ENCODE results near the gene KCNQ1.

Gene KCNQ1

DNA sequence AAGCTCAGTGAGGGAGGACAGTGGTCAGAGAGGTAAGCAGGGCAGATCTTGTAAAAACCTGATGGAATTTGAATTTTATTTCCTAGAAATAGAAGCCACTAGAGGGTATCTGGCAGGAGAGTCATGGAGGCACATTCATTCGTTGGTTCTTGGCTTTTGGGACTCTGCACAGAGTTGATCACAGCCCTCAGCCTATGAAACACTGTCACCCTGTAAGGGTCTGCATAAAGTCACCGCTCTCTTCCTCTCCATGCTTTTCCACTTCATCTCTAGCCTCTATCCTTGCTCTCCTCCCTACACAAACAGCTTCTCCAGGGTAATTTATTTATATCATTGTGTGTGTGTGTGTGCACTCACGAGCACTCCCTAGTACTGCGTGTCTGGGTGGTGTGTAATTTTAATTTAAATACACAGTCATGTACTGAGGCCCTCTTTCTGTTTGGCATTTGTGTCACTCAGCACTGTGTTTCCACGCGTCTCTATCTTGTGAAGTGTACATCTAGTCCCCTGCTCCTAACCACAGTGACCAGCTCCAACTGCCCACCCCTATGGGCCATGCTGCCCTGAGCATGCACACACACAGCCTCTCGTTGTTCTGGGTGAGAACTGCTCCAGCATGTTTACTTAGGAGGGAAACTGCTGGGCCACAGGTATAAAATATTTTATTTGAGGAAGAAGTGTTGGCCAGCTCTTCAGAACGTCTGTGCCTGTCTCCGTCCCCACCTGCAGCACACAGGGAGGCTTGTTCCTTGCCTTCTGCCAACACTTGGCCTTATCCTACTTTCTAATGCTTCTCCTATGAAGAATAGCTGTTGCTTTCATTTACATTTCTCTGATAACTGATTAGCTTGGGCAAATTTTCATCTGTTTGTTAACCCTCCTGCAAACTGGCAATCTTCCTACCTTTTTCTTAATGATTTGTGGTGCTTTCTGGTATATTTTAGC is 250.5 kb downstream of the KCNQ1 start:
- DNase-seq (ENCODE audit: low spot score in 2 of 2): no peak
- peak overlapping the region; percentile 11 for H3K4me3 Mint-ChIP-seq
- H3K27ac Mint-ChIP-seq: no peak overlapping the region
- peaks cover 19% of the 10 kb centered on the region for H3K36me3 Mint-ChIP-seq
- peaks cover 36% of the 10 kb centered on the region for H3K4me1 Mint-ChIP-seq
- H3K9me3 Mint-ChIP-seq: peaks cover 2% of the 10 kb centered on the region
- ATAC-seq (ENCODE audit: low read depth): no peak
- H3K27me3 Mint-ChIP-seq: no peaks in the 10 kb centered on the region

DNA sequence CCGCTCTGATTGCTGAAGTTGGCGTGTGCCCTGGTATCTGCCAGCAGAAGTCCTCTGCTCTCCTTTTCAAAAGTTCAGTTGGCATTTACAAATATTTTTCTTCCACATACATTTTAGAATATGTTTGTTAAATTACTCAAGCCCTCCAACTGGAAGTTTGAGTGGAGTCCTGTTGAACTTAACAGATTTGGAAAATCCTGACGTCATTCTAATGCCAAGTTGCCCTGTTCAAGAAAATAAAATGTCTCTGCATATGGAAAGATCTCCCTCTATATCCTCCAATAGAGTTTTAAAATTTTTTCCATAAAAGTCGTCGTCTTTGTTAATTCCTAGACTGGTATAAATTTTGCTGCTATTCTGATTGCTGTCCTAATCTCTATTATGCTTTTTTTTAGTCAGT is 251.6 kb downstream of the KCNQ1 start:
- no peak for DNase-seq (ENCODE audit: low spot score in 2 of 2)
- H3K27ac Mint-ChIP-seq: no peak overlapping the region
- no peak for ATAC-seq (ENCODE audit: low read depth)
- H3K27me3 Mint-ChIP-seq: no peaks in the 10 kb centered on the region
- peaks cover 19% of the 10 kb centered on the region for H3K36me3 Mint-ChIP-seq
- peaks cover 2% of the 10 kb centered on the region for H3K9me3 Mint-ChIP-seq
- H3K4me1 Mint-ChIP-seq: peaks cover 35% of the 10 kb centered on the region
- no peak overlapping the region for H3K4me3 Mint-ChIP-seq

DNA sequence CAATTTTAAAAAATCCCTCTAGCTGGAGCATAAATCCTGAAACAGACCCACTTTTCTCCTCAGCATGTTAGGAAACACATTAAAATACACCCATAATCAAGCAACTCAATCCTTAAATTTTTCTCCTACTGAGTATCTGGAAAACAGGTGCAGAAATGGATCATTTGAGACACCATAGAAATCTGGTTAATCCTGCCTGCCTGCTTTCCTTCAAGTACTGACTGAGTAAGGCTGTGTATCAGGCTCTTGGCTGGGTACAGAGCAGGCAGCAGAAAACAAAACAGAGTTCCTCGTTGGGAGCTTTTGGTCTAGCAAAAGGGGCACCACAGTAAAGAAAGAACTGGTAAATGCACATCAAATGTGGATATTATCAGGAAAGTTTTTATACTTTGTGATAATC is 253.1 kb downstream of the KCNQ1 start:
- Mint-ChIP-seq H3K36me3 (peaks cover 21% of the 10 kb centered on the region), H3K4me1 (peaks cover 27% of the 10 kb centered on the region), H3K27ac (no peak overlapping the region), H3K27me3 (no peaks in the 10 kb centered on the region), H3K9me3 (peaks cover 2% of the 10 kb centered on the region), H3K4me3 (no peak overlapping the region)
- ATAC-seq (ENCODE audit: low read depth) (no peak), DNase-seq (ENCODE audit: low spot score in 2 of 2) (no peak)

DNA sequence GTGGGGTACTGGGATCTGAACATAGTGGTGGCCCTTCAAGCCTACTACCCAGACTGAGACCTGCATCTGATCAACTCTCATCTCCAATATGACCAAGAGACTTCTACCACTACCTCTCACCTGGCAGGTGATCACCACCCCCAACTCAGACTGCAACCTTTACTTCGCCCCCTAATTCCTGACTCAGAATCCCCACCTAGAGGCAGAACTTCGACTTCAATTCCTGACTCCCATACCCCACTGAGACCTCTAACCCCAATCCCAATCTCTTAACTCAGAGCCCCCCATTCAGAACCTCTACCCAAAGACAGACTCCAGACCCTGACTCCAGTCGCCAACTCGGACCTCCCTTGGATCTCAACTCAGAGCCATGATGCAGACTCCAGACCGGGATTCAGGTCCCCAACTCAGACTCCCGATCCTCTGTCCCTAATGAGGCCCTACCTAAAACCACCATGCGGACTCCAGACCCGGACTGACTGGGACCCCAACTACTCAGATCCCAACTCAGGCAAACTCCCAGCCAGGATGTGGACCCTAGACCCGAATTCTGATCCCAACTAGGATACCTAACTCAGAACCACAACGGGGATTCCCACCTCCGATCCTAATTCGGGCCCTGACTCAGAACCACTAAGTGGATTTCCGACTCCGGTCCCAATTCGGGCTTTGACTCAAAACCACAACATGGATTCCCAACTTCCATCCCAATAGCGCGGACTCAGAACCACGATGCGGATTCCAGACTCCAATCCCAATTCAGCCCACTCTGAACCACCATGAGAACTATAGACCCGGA is 253.8 kb downstream of the KCNQ1 start:
- Mint-ChIP-seq H3K36me3 (peaks cover 21% of the 10 kb centered on the region), H3K4me1 (peaks cover 27% of the 10 kb centered on the region), H3K27me3 (no peaks in the 10 kb centered on the region), H3K27ac (peak overlapping the region; percentile 86), H3K9me3 (peaks cover 2% of the 10 kb centered on the region), H3K4me3 (peak overlapping the region; percentile 80)
- DNase-seq (ENCODE audit: low spot score in 2 of 2) (no peak), ATAC-seq (ENCODE audit: low read depth) (no peak)

DNA sequence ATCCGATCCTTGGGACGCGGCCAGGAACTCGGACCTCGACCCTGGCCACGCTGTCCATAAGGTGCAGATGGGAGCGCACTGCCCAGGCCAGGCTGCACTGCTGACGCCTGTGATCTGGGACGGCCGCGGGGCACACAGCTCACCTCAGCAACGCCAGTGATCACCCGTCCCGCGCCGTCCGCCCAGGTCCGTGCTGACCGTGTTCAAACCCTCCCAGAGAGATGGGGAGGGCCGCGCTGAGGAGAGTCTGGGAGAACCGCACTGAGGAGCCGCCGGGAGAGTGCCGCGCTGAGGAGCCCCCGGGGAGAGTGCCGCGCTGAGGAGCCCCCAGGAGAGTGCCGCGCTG is 254.3 kb downstream of the KCNQ1 start:
- peaks cover 26% of the 10 kb centered on the region for H3K4me1 Mint-ChIP-seq
- H3K4me3 Mint-ChIP-seq: peak overlapping the region; percentile 80
- no peak for ATAC-seq (ENCODE audit: low read depth)
- peak overlapping the region; percentile 86 for H3K27ac Mint-ChIP-seq
- no peak for DNase-seq (ENCODE audit: low spot score in 2 of 2)
- H3K9me3 Mint-ChIP-seq: peaks cover 2% of the 10 kb centered on the region
- no peaks in the 10 kb centered on the region for H3K27me3 Mint-ChIP-seq
- H3K36me3 Mint-ChIP-seq: peaks cover 23% of the 10 kb centered on the region

DNA sequence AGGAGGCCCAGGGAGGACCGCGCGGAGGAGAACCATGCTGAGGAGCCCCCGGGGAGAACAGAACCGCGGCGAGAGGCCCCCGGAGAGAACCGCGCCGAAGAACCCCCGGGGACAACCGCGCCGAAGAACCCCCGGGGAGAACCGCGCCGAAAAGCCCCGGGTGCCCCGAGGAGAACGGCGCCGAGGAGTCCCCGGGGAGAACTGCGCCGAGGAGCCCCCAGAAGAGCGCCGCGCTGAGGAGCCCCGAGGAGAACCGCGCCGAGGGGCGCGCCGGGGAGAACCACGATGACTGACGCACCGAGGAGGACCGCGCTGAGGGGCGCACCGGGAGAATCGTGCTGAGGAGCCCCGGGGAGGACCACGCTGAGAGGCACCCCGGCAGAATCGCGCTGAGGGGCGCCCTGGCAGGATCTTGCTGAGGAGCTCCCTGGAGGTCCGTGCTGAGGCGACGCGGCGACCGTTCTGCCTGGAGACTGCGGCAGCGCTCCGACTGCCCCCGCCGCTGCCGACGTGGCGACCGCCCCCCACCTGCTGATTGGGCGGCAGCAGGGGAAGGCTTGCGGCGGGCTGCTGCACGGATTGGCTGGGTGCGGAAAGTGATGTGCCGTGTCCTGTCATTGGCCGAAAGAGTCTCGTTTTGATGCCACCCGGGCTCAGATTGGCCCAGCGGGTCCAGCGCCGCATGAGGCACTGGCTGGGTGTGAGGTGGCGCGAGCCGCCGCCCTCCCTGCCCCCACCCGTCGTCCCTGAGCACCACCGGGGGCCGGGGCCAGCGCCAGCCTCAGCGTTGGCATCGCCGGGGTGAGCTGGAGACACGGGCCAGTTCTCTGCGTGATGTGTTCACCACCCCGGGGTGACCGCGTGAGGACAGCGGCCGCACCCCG is 255.0 kb downstream of the KCNQ1 start, which contains the start of gene KCNQ1OT1:
Gene KCNQ1OT1, minus strand, starts transcription at position 464 of the 884 bp plus-strand sequence.
- no peaks in the 10 kb centered on the region for H3K27me3 Mint-ChIP-seq
- ATAC-seq (ENCODE audit: low read depth) (peak; percentile 93), DNase-seq (ENCODE audit: low spot score in 2 of 2) (peak; percentile 75 to 78)
- H3K9me3 Mint-ChIP-seq: peaks cover 2% of the 10 kb centered on the region
- H3K4me3 Mint-ChIP-seq: peak within 1 kb of the TSS; percentile 83
- H3K4me1 Mint-ChIP-seq: peaks cover 24% of the 10 kb centered on the region
- peak within 1 kb of the TSS; percentile 86 for H3K27ac Mint-ChIP-seq
- H3K36me3 Mint-ChIP-seq: peaks cover 23% of the 10 kb centered on the region

DNA sequence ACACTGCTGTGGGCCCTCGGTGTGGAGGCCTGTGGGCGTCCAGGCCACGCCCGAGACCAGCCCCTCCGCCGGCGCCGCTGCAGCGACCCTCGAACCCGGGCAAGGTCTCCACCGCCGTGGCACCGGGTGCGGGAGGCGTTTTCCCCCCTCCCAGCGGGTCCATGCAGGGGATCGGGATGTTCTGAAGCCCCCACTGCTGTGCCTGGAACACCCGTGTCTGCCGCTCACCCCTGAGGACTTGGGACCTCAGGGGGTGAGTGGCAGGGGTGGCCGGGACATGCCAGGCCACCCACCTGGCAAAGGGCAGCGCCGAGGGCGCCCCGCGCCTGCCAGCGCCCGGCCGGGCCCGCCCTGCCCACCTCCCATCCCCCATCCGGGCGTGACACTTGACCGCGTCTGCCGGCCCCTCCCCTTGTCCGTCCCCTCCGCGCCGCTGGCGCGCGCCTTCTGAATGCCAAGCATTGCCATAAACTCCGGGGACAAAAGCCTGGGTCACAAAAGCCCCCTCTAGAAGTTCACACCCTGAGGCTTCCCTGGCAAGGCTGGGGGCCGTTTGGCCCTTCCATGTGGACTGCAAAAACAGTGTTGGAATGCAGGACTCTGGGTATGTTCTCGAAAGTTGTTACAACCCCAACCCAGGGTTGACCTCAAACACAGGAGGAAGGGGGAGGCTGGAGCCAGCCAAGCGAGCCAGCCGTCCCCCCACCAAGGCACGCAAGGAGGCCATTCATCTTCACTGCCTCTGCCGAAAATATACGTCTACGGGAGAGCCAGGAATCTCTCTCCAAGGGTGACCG is 255.8 kb downstream of the KCNQ1 start:
- peak overlapping the region; percentile 86 for H3K27ac Mint-ChIP-seq
- DNase-seq (ENCODE audit: low spot score in 2 of 2): peak in 1 of 2 donors; percentile 30
- H3K4me1 Mint-ChIP-seq: peaks cover 19% of the 10 kb centered on the region
- ATAC-seq (ENCODE audit: low read depth): no peak
- H3K27me3 Mint-ChIP-seq: no peaks in the 10 kb centered on the region
- peaks cover 2% of the 10 kb centered on the region for H3K9me3 Mint-ChIP-seq
- peaks cover 23% of the 10 kb centered on the region for H3K36me3 Mint-ChIP-seq
- peak overlapping the region; percentile 83 for H3K4me3 Mint-ChIP-seq

DNA sequence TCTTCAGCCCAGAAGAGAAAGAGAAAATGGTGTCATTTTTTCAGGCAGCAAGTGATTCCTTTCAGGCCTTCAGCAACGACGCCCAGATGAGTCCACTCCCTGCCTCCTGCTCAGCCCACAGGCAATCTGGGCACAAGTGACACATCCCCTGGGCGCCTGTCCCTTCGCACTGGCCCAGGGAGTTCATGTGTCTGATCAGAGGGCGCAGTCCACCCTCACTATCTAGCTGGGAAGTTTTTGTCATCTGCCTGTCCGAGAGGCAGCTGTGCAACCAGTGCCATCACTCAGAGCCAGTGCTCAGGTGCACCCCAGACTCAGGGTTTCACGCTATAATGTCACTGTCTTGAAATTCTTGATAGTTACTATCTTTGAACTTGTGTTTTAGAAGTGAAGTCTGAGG is 256.4 kb downstream of the KCNQ1 start:
- H3K36me3 Mint-ChIP-seq: peaks cover 25% of the 10 kb centered on the region
- peaks cover 17% of the 10 kb centered on the region for H3K4me1 Mint-ChIP-seq
- peaks cover 4% of the 10 kb centered on the region for H3K9me3 Mint-ChIP-seq
- H3K4me3 Mint-ChIP-seq: peak overlapping the region; percentile 83
- DNase-seq (ENCODE audit: low spot score in 2 of 2) (no peak), ATAC-seq (ENCODE audit: low read depth) (no peak)
- peak overlapping the region; percentile 50 for H3K27ac Mint-ChIP-seq
- H3K27me3 Mint-ChIP-seq: no peaks in the 10 kb centered on the region

DNA sequence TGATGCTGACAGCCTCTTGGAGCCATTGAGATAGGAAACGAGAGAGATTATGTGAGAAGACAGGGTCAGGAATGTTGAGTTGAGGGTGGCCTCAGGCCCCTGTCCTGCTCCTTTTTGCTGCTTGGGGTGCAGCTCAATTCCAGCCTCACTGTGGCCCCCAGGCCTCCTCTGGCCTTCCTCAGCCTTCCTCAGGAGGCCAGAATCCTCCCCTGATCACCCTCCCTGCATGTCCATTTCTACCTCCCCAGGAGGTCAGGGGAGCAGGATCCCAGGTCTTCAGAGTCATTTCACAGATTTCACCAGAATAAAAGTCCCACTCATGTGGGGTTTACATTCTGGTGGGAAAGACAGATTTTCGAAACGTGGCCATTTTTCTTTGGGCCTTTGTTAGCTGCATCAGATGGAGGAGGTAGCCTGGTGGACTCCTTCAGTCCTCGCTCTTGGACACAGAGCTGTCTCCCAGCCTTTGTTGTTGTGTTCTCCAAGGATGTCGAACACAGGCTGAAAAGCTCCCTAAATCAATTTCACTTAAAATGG is 257.2 kb downstream of the KCNQ1 start:
- H3K4me1 Mint-ChIP-seq: peaks cover 17% of the 10 kb centered on the region
- peaks cover 23% of the 10 kb centered on the region for H3K36me3 Mint-ChIP-seq
- DNase-seq (ENCODE audit: low spot score in 2 of 2) (no peak), ATAC-seq (ENCODE audit: low read depth) (no peak)
- H3K27ac Mint-ChIP-seq: no peak overlapping the region
- peak overlapping the region; percentile 25 for H3K4me3 Mint-ChIP-seq
- H3K9me3 Mint-ChIP-seq: peaks cover 4% of the 10 kb centered on the region
- no peaks in the 10 kb centered on the region for H3K27me3 Mint-ChIP-seq

DNA sequence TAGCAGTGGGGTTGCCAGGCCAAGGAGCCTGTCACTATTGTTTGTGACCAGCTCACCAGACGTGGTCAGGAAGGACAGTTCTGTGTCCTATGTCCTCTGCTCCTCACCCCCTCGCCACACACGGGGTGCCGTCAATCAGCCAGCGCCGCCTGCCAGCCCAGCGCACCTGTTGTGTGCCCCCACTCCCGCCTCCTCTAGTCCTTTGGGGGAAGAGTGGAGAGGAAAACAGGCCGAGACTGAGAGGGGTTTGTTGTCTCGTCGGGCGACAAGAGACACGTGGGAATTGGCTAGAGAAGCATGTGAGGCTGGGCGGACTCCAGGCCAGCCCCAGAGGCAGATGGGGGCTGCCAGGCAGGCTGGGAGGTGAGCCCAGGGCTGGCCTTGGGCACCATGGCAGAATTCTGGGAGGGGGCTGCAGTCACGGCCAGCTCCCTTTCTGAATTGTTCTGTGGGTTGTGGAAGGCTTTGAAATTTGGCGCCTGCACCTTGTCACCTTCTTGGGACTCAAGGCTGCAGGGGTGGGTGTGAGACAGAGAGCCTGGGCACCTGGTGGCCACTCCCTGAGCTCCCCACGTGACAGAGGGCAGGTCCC is 258.1 kb downstream of the KCNQ1 start:
- ATAC-seq (ENCODE audit: low read depth) (no peak), DNase-seq (ENCODE audit: low spot score in 2 of 2) (no peak)
- Mint-ChIP-seq H3K36me3 (peaks cover 22% of the 10 kb centered on the region), H3K9me3 (peaks cover 4% of the 10 kb centered on the region), H3K27ac (no peak overlapping the region), H3K27me3 (no peaks in the 10 kb centered on the region), H3K4me1 (peaks cover 17% of the 10 kb centered on the region), H3K4me3 (no peak overlapping the region)

DNA sequence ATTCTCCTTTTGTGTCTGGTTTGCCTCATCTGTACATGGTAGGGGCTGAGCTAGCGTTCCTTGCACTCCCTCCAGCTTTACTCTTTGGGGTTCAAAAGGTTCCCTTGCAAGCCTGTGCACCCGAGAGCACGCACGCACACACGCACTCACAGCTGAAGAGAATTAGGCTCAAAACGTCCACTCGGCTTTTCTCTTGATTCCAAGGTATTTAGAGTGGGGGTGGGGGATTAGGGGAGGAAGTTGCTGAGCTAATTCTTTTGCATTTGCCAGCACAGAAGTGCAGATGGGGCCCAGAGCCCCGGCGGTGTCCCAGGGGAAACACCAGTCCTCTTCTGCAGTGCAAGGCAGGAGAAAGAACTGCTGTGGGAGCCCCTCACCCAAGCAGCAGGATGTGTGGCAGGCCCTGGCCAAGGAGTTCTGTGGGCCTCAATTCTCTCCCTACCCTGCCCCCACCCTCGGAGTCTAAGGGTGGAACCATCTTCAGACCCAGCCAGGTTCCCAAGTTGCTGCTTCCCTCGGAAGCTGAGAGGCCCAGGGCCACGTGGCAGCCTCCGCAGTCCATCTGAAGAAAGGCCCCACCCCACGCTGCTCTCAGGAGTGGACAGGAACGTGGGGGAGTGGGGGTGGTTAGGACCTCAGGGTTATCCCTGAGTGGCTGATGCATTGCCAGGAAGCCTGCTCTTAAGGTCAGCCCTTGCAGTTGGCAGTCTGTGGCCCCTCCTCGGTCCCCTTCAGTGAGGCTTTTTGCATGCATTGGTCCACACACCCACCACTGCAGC is 258.7 kb downstream of the KCNQ1 start:
- no peak for DNase-seq (ENCODE audit: low spot score in 2 of 2)
- Mint-ChIP-seq H3K27me3 (no peaks in the 10 kb centered on the region), H3K4me3 (no peak overlapping the region), H3K9me3 (peaks cover 2% of the 10 kb centered on the region), H3K4me1 (peaks cover 13% of the 10 kb centered on the region), H3K36me3 (peaks cover 22% of the 10 kb centered on the region), H3K27ac (no peak overlapping the region)
- no peak for ATAC-seq (ENCODE audit: low read depth)

DNA sequence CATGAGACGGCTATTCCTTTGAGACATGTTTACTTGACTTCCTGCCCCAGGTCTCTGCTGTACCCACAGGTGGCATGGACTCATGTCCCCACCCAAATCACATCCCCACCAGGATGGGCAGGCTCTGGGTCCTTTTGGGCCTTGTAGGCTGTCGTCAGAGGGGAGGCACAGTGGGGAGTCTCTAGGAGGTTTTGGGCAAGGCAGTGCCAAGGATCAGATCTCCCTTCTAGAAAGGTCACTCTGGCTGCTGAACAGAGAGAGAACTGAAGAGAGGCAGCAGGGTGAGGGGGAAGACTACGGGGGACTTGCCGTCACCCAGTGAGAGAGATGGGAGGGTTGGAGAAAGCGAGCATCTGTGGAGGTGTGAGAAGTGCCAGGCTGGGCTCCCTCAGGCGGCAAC is 259.5 kb downstream of the KCNQ1 start:
- Mint-ChIP-seq H3K27me3 (no peaks in the 10 kb centered on the region), H3K27ac (no peak overlapping the region), H3K4me3 (no peak overlapping the region), H3K4me1 (peaks cover 9% of the 10 kb centered on the region), H3K36me3 (peaks cover 16% of the 10 kb centered on the region), H3K9me3 (peaks cover 2% of the 10 kb centered on the region)
- ATAC-seq (ENCODE audit: low read depth): no peak
- DNase-seq (ENCODE audit: low spot score in 2 of 2): no peak

Data from memory B cell (primary cell).